SK-N-SH (cell line): ENCODE measurements around the gene FRMD5. TPM values are rescaled to one million over a fixed set of nuclear protein-coding genes. Genes with fewer than 3 reads are reported as not detected.

Experiments
- CTCF ChIA-PET: fragments of 300-600, 350-600 bp; formaldehyde crosslinking; extraction: SDS; loops from one replicate; lab custom pipeline; 2021; lab: Yijun Ruan, JAX
- POLR2A ChIA-PET: fragments of 350-600 bp; sonication (Branson Sonifier 250); formaldehyde crosslinking; extraction: SDS; loops from one replicate; lab custom pipeline; 2020; ENCODE audit warnings: antibody characterized with exemption, inconsistent platforms; lab: Yijun Ruan, JAX
- DNase-seq: peaks from one replicate; pipeline ENCODE4 v3.0.0; 2012
- H2AFZ ChIP-seq: fragments of 200-600 bp; sonication (generic); 2 replicates; pipeline ENCODE4 v1.8.1; 2016; ENCODE audit warnings: antibody characterized with exemption, mild to moderate bottlenecking, low read depth
- H3F3A ChIP-seq: fragments of 200-600 bp; sonication (generic); replicated peaks from 2 replicates; pipeline ENCODE3; 2016; ENCODE audit warnings: antibody characterized with exemption, mild to moderate bottlenecking; ENCODE audit not compliant: insufficient read depth
- H3K27ac ChIP-seq, 2 experiments: fragments of 200-500 bp in 1 of 2; fragments of 200-600 bp in 1 of 2; sonication (Bioruptor generic) in 1 of 2; sonication (generic), shearing (Covaris generic) in 1 of 2; 2 replicates each; pipeline versions ENCODE4 v1.5.1 to v1.6.1; 2014 to 2016; ENCODE audit warnings: low read depth in 2 of 2, inconsistent platforms in 1 of 2, low read length in 1 of 2, mild to moderate bottlenecking in 1 of 2, mixed read lengths in 1 of 2
- H3K27me3 ChIP-seq: fragments of 200-600 bp; sonication (generic), shearing (Covaris generic); 2 replicates; pipeline ENCODE4 v1.6.1; 2016; ENCODE audit warnings: mixed run types; ENCODE audit not compliant: insufficient read depth
- H3K36me3 ChIP-seq, 2 experiments: fragments of 200-500 bp in 1 of 2; fragments of 200-600 bp in 1 of 2; sonication (Bioruptor generic) in 1 of 2; sonication (generic) in 1 of 2; replicated peaks in 1 of 2; 2 replicates each; pipeline versions ENCODE3 to v1.5.1; 2014 to 2016; ENCODE audit warnings: low read length in 1 of 2, mild to moderate bottlenecking in 1 of 2; ENCODE audit not compliant: insufficient read depth in 2 of 2, control insufficient read depth in 1 of 2
- H3K4me1 ChIP-seq, 2 experiments: fragments of 200-500 bp in 1 of 2; fragments of 200-600 bp in 1 of 2; sonication (Bioruptor generic) in 1 of 2; sonication (generic), shearing (Covaris generic) in 1 of 2; 2 replicates each; pipeline versions ENCODE4 v1.5.1 to v1.6.1; 2014 to 2016; ENCODE audit warnings: low read depth in 1 of 2, low read length in 1 of 2, mixed run types in 1 of 2; ENCODE audit not compliant: insufficient read depth in 2 of 2, control insufficient read depth in 1 of 2
- H3K4me2 ChIP-seq: fragments of 200-600 bp; sonication (generic), shearing (Covaris generic); 2 replicates; pipeline ENCODE4 v1.6.1; 2017; ENCODE audit warnings: mixed run types
- H3K4me3 ChIP-seq, 2 experiments: fragments of 200-500 bp in 1 of 2; fragments of 200-600 bp in 1 of 2; sonication (Bioruptor generic) in 1 of 2; sonication (generic), shearing (Covaris generic) in 1 of 2; 2 replicates each; pipeline versions ENCODE4 v1.5.1 to v1.8.1; 2014 to 2016; ENCODE audit warnings: low read depth in 2 of 2, inconsistent platforms in 1 of 2, low read length in 1 of 2, mild to moderate bottlenecking in 1 of 2, mixed read lengths in 1 of 2, moderate library complexity in 1 of 2
- H3K79me2 ChIP-seq: fragments of 200-600 bp; sonication (generic); 2 replicates; pipeline ENCODE4 v1.8.1; 2017; ENCODE audit warnings: mild to moderate bottlenecking; ENCODE audit not compliant: insufficient read depth
- H3K9ac ChIP-seq: fragments of 200-600 bp; sonication (generic); 2 replicates; pipeline ENCODE4 v1.6.1; 2017; ENCODE audit warnings: mixed run types
- H3K9me2 ChIP-seq: fragments of 200-600 bp; sonication (generic); 2 replicates; pipeline ENCODE4 v1.6.1; 2017; ENCODE audit warnings: mixed run types
- H3K9me3 ChIP-seq: fragments of 200-600 bp; sonication (generic); 2 replicates; pipeline ENCODE4 v1.6.1; 2017; ENCODE audit warnings: mixed run types, mild to moderate bottlenecking, moderate library complexity
- H4K20me1 ChIP-seq: fragments of 200-600 bp; sonication (generic); 2 replicates; pipeline ENCODE4 v1.6.1; 2017; ENCODE audit warnings: mild to moderate bottlenecking, mixed run types; ENCODE audit not compliant: insufficient read depth
- CHD2 ChIP-seq: fragments of 150-350 bp; IDR thresholded peaks from 2 replicates; pipeline ENCODE4 v1.6.1; 2018; ENCODE audit warnings: low read length; ENCODE audit not compliant: partially characterized antibody
- ELF1 ChIP-seq: IDR thresholded peaks from 2 replicates; pipeline ENCODE4 v1.4.0; 2012
- EP300 ChIP-seq, 2 experiments: IDR thresholded peaks; 2 replicates each; pipeline versions ENCODE4 v1.4.0 to v1.6.1; 2012; ENCODE audit warnings: borderline replicate concordance in 1 of 2, low read depth in 1 of 2, low read length in 1 of 2
- FOSL2 ChIP-seq: IDR thresholded peaks from 2 replicates; pipeline ENCODE4 v1.4.0; 2012; ENCODE audit warnings: low read depth, mild to moderate bottlenecking, moderate library complexity, borderline replicate concordance
- FOXJ3 ChIP-seq: sonication (generic); formaldehyde crosslinking; IDR thresholded peaks from 2 replicates; pipeline ENCODE4 v1.5.1; 2020; ENCODE audit warnings: mild to moderate bottlenecking, missing genetic modification reagents
- FOXM1 ChIP-seq: IDR thresholded peaks from 2 replicates; pipeline ENCODE4 v1.4.0; 2012; ENCODE audit warnings: low read depth, mild to moderate bottlenecking
- GABPA ChIP-seq: IDR thresholded peaks from 2 replicates; pipeline ENCODE4 v1.4.0; 2012; ENCODE audit warnings: low read depth, mild to moderate bottlenecking
- GATA2 ChIP-seq: sonication (generic); formaldehyde crosslinking; IDR thresholded peaks from 2 replicates; pipeline ENCODE4 v1.5.0; 2020; ENCODE audit warnings: mild to moderate bottlenecking, missing genetic modification reagents
- JUND ChIP-seq: IDR thresholded peaks from 2 replicates; pipeline ENCODE4 v1.4.0; 2012
- MAX ChIP-seq: IDR thresholded peaks from 2 replicates; pipeline ENCODE4 v1.4.0; 2012; ENCODE audit warnings: low read depth
- MXI1 ChIP-seq: IDR thresholded peaks from 2 replicates; pipeline ENCODE4 v1.6.1; 2012; ENCODE audit warnings: mild to moderate bottlenecking, low read depth, low read length, improper control_type of control experiment
- NFIC ChIP-seq: IDR thresholded peaks from 2 replicates; pipeline ENCODE4 v1.4.0; 2012; ENCODE audit warnings: borderline replicate concordance
- NRF1 ChIP-seq: IDR thresholded peaks from 2 replicates; pipeline ENCODE4 v1.6.1; 2012; ENCODE audit warnings: low read depth, mild to moderate bottlenecking, low read length
- PBX3 ChIP-seq: IDR thresholded peaks from 2 replicates; pipeline ENCODE4; 2012
- POLR2AphosphoS5 ChIP-seq: IDR thresholded peaks from 2 replicates; pipeline ENCODE4 v1.6.1; 2012; ENCODE audit warnings: low read depth, low read length
- REST ChIP-seq: IDR thresholded peaks from 2 replicates; pipeline ENCODE4 v1.6.1; 2012; ENCODE audit warnings: mild to moderate bottlenecking, low read depth, low read length, moderate library complexity
- RFX5 ChIP-seq: IDR thresholded peaks from 2 replicates; pipeline ENCODE4 v1.6.1; 2012; ENCODE audit warnings: mild to moderate bottlenecking, improper control_type of control experiment, low read length
- RXRA ChIP-seq: IDR thresholded peaks from 2 replicates; pipeline ENCODE4 v1.4.0; 2012; ENCODE audit warnings: low read depth, mild to moderate bottlenecking, borderline replicate concordance
- SIN3A ChIP-seq: IDR thresholded peaks from 2 replicates; pipeline ENCODE4 v1.6.1; 2012; ENCODE audit warnings: low read depth, mild to moderate bottlenecking, low read length, moderate library complexity, borderline replicate concordance
- TAF1 ChIP-seq: IDR thresholded peaks from 2 replicates; pipeline ENCODE4 v1.6.1; 2012; ENCODE audit warnings: low read depth, mild to moderate bottlenecking, low read length, moderate library complexity, borderline replicate concordance
- TCF12 ChIP-seq: IDR thresholded peaks from 2 replicates; pipeline ENCODE4 v1.4.0; 2012
- TEAD4 ChIP-seq: IDR thresholded peaks from 2 replicates; pipeline ENCODE4 v1.4.0; 2012; ENCODE audit warnings: mild to moderate bottlenecking, borderline replicate concordance; ENCODE audit not compliant: insufficient read depth
- YY1 ChIP-seq: IDR thresholded peaks from 2 replicates; pipeline ENCODE4 v1.4.0; 2012; ENCODE audit warnings: low read depth, mild to moderate bottlenecking
- WGBS: methylation state at CpG from one replicate; pipeline ENCODE4 v1.1.6; 2017; ENCODE audit warnings: low lambda C conversion rate; 5-methylcytosine and 5-hydroxymethylcytosine counted together
- polyA plus RNA-seq, 3 experiments: library from polyadenylated mRNA; depleted of rRNA; stranded (reverse); fragments of >200 nt; gene quantifications; 2 replicates each; pipeline ENCODE4 v1.2.3, GENCODE V29; 2012
- TF ChIP-seq, protein P1 (sequence below): fragments of 150-350 bp; IDR thresholded peaks from 2 replicates; pipeline ENCODE4 v1.6.1; 2017; ENCODE audit warnings: antibody characterized with exemption, low read length, low read depth, borderline replicate concordance
- TF ChIP-seq, protein P2 (sequence below): IDR thresholded peaks from 2 replicates; pipeline ENCODE4 v1.4.0; 2012; ENCODE audit warnings: low read depth, borderline replicate concordance

The FRMD5 gene
- polyA plus RNA-seq, 1 of the 3 experiments (the other 2 are of a cell fraction), result 24.8 TPM

GRCh38 chr15:43824302-43825246, 370.5 kb downstream of the FRMD5 start, which contains the start of gene MFAP1:
TSS of gene MFAP1 (minus strand) at chr15:43824690. CDS start at chr15:43824569, 121 bp downstream.
- DNase-seq, result peak; percentile 90
- ChIA-PET CTCF (interaction anchor here (0.7 to 1.0 kb wide), 2 partner anchors 48 to 57 kb away, joined by 3 to 6 read pairs; no protein-coding TSS in a partner anchor), POLR2A (interaction anchor here (0.6 to 2.6 kb wide), 5 partner anchors 24 to 904 kb away, joined by 3 to 14 read pairs (median 4); partner anchors contain the start of genes HYPK, SERF2 and SERINC4)
- H2AFZ ChIP-seq, result peak within 1 kb of the TSS; percentile 88
- H3K9ac ChIP-seq, result peak within 1 kb of the TSS; percentile 92
- peaks cover 76% of the 10 kb centered on the region for H3K79me2 ChIP-seq
- no peaks in the 10 kb centered on the region for H3K27me3 ChIP-seq
- H3K4me3 ChIP-seq, result peak within 1 kb of the TSS; percentile 73 to 98
- H3K4me2 ChIP-seq, result peak within 1 kb of the TSS; percentile 78
- H3K9me3 ChIP-seq, result no peaks in the 10 kb centered on the region
- H3K9me2 ChIP-seq, result no peaks in the 10 kb centered on the region
- peaks cover 23% of the 10 kb centered on the region for H3F3A ChIP-seq
- peak within 1 kb of the TSS; percentile 87 to 97 for H3K27ac ChIP-seq
- 0 out of 2 replicates have a peak, but pooled peaks cover 6% of the 10 kb centered on the region for H4K20me1 ChIP-seq
- H3K36me3 ChIP-seq, result peaks cover 0 to 6% of the 10 kb centered on the region in 2 experiments
- 10% methylated on average over 46 of the region's 46 CpGs for WGBS
- peaks cover 9 to 10% of the 10 kb centered on the region in 2 experiments; a peak in 3 of 4 replicates for H3K4me1 ChIP-seq
- no peak for TF ChIP-seq RXRA
- TF ChIP-seq PBX3, result no peak
- no peak for TF ChIP-seq NFIC
- TF ChIP-seq FOXJ3 (CRISPR knock-in tag), result no peak
- TF ChIP-seq REST, result peak; percentile 63
- TF ChIP-seq GABPA, result peak; percentile 86
- TF ChIP-seq SIN3A, result peak; percentile 79; the same call in 1 of the 2 replicates
- TF ChIP-seq TCF12, result peak; percentile 59
- no peak for TF ChIP-seq GATA2 (CRISPR knock-in tag)
- peak; percentile 65 for TF ChIP-seq CHD2
- TF ChIP-seq, protein P1, sequence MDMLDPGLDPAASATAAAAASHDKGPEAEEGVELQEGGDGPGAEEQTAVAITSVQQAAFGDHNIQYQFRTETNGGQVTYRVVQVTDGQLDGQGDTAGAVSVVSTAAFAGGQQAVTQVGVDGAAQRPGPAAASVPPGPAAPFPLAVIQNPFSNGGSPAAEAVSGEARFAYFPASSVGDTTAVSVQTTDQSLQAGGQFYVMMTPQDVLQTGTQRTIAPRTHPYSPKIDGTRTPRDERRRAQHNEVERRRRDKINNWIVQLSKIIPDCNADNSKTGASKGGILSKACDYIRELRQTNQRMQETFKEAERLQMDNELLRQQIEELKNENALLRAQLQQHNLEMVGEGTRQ, result no peak; the same call in 1 of the 2 replicates
- TF ChIP-seq TEAD4, result no peak
- TF ChIP-seq NRF1, result peak; percentile 78
- no peak; the same call in 1 of the 2 replicates for TF ChIP-seq MXI1
- TF ChIP-seq, protein P2, sequence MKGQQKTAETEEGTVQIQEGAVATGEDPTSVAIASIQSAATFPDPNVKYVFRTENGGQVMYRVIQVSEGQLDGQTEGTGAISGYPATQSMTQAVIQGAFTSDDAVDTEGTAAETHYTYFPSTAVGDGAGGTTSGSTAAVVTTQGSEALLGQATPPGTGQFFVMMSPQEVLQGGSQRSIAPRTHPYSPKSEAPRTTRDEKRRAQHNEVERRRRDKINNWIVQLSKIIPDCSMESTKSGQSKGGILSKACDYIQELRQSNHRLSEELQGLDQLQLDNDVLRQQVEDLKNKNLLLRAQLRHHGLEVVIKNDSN, result peak; percentile 40; the same call in 1 of the 2 replicates
- TF ChIP-seq MAX, result peak; percentile 98
- no peak for TF ChIP-seq FOXM1
- peak; percentile 58; the same call in 1 of the 2 replicates for TF ChIP-seq YY1
- TF ChIP-seq FOSL2, result 0 out of 2 replicates have a peak, but pooled peaks have one; percentile 15
- peak; percentile 98 for TF ChIP-seq POLR2AphosphoS5
- peak in 1 of 2 experiments; percentile 31; a peak in 1 of 4 replicates for TF ChIP-seq EP300 (IDR thresholded peaks at IDR 0.05; ENCODE audit: borderline replicate concordance in 1 of 2, low read depth in 1 of 2, low read length in 1 of 2)
- TF ChIP-seq ELF1, result peak; percentile 91
- TF ChIP-seq TAF1, result peak; percentile 90
- TF ChIP-seq JUND, result no peak
- TF ChIP-seq RFX5, result no peak
